GM12873 (cell line): ENCODE measurements around the gene BLTP3A.

Experiments used
- TF ChIP-seq, protein P1 (sequence below): IDR thresholded peaks from 2 replicates; pipeline ENCODE4 v1.5.1; 2012; ENCODE audit warnings: low read depth, mild to moderate bottlenecking, moderate library complexity, low read length, control low read depth; ENCODE audit not compliant: insufficient read depth; ENCODE audit errors: missing control alignments

BLTP3A gene

DNA sequence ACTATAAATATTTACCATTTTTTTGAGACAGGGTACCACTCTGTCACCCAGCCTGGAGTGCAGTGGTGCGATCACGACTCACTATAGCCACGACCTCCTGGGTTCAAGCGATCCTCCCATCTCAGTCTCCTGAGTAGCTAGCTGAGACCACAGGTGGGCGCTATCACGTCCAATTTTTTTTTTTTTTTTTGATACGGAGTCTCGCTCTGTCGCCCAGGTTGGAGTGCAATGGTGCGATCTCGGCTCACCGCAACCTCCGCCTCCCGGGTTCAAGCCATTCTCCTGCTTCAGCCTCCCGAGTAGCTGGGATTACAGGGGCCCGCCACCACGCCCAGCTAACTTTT is 35.4 kb upstream of the BLTP3A start:
- TF ChIP-seq, protein P1, sequence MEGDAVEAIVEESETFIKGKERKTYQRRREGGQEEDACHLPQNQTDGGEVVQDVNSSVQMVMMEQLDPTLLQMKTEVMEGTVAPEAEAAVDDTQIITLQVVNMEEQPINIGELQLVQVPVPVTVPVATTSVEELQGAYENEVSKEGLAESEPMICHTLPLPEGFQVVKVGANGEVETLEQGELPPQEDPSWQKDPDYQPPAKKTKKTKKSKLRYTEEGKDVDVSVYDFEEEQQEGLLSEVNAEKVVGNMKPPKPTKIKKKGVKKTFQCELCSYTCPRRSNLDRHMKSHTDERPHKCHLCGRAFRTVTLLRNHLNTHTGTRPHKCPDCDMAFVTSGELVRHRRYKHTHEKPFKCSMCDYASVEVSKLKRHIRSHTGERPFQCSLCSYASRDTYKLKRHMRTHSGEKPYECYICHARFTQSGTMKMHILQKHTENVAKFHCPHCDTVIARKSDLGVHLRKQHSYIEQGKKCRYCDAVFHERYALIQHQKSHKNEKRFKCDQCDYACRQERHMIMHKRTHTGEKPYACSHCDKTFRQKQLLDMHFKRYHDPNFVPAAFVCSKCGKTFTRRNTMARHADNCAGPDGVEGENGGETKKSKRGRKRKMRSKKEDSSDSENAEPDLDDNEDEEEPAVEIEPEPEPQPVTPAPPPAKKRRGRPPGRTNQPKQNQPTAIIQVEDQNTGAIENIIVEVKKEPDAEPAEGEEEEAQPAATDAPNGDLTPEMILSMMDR: peak; percentile 59

DNA sequence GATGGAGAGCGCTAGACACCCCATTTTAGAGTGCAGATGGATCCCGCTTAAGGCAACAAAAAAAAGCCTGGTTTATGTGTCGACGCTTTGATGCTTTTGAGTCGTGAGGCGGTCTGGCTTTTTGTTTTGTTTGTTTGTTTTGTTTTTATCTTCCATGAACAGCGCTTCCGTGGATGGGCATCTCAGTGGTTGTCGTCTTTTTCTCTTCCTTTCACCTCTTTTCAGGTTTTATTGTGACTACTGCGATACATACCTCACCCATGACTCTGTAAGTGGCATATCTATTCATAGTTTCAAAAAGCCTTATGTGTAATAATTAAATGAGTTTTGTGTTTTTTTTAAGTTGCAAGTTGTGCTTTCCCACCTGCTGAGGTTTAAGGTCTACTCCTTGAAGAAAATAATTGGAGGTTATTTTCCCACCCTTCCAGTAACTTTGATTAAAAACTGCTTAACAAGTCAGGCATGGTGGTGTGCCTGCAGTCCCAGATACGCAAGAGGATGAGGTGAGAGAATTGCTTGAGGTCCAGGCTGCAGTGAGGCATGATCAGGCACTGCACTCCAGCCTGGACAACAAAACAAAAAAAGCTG is 34.1 kb upstream of the BLTP3A start:
- TF ChIP-seq, protein P1: no peak

DNA sequence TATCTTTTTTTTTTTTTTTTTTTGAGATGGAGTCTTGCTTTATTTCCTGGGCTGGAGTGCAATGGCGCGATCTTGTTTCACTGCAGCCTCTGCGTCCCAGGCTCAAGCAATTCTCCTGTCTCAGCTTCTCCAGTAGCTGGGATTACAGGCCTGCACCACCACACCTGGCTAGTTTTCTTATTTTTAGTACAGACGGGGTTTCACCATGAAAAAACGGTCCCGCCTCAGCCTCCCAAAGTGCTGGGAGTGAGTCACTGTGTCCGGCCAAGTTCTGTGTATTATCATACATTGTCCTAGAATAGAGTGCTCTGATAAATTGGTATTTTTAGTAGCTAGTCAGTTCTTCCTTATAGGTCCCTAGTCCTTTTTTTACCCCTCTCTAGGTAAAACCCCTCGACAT is 31.8 kb upstream of the BLTP3A start:
- TF ChIP-seq, protein P1: no peak

DNA sequence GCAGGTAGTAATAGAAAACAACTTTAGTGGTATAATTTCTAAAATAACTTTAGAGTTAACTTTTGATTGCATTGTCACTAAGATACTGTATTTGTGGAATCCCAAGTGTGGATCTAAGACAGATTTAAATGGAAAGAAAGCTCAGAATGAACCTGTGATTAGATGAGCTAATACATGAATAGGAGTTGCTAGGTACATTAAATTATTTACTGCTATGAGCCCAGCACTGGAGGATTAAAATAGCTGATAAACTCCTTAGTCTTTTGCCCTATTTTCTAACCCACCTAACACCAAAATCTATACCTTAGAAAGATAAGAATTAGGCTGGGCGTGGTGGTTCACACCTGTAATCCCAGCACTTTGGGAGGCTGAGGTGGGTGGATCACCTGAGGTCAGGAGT is 23.7 kb upstream of the BLTP3A start:
- TF ChIP-seq, protein P1: no peak

DNA sequence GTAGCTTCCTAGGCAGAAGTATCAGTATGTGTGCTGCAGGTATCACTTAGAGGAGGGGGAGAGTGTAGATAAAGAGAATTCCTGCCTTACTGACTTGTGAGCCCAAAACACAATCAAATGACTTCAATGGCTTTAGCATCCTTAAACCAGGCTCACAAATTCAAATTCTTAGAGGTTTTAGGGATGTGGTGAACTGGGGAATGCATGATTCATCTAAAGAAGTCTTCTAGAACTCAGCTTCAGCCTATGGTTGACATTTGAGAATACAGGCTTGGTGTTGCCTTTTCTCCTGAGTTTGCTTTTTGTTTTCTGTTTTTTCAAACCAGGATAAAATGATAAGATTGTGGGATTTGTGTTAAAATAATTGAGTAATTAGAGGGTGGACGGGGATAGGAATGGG is 20.2 kb upstream of the BLTP3A start:
- TF ChIP-seq, protein P1: no peak

DNA sequence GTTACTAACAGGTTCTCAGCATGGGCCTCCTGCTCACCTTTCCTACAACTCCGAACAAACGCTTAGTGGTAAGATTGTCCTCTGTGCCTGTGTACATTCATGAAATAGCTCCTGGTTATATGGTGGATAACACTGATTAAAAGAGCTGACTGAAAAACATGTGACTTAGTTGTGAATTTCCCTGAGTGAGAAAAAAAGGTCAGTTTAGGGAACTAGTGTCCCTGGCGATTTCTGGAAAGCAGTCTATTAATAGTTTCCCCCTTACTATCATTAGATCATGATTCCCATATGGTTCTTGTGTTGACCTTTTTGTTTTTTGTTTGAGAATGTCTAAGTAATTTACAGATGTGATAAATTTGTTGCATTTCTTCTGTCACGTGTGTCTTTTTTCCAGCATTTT is 18.9 kb upstream of the BLTP3A start:
- TF ChIP-seq, protein P1: no peak

DNA sequence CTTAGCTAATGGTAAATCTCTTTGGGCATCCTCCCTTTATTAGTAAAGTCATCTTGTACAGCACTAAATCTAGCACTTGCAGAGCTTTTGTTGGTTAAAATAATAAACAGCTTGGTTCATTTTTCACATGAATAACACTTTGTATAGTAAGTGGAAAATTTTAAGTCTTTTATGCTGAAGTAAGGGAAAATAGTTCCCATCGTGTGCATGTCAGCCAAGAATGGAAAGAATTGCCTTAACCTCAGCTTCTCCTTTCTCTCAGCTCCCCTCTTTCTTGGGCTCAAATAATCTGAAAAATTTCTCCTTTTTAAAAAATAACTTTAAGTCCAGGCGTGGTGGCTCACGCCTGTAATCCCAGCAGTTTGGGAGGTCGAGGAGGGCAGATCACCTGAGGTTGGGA is 18.0 kb upstream of the BLTP3A start:
- TF ChIP-seq, protein P1: no peak
